ENCODE results near the gene KCNK7. TPM values are rescaled to one million over a fixed set of nuclear protein-coding genes. Genes with fewer than 3 reads are reported as not detected.

KCNK7 gene
- polyA plus RNA-seq, 1 of the 3 experiments (the other 2 are of a cell fraction): 0.58 TPM

DNA sequence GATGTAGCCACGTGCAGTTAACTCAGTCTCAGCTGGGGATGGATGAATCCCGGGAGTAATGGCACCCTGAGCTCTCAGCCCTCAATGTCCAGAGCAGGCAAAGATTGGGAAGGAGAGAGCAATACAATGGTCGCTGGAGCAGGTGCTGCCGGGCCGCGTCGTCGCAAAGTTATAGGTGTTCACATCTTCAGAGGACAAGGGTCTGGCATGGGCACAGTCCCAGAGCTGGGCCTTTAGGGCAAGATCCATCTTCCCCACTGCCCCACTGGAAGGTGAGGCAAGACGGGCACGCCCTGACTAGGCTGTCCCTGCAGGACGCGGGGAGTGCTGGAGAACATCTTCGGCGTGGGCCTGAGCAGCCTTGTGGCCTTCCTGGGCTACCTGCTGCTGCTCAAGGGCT lies 27.6 kb upstream of the KCNK7 start:
- H3K79me2 ChIP-seq (ENCODE audit: insufficient read depth): peaks cover 34% of the 10 kb centered on the region
- no peak overlapping the region for H3K4me2 ChIP-seq
- no peaks in the 10 kb centered on the region for H3K9me3 ChIP-seq
- ChIA-PET POLR2A (interaction anchor here (1.6 kb wide), 1 partner anchor 8 kb away, joined by 5 read pairs; no protein-coding TSS in a partner anchor), CTCF (interaction anchor here (0.8 to 1.4 kb wide), 2 partner anchors 50 to 88 kb away, joined by 3 read pairs; no protein-coding TSS in a partner anchor)
- no peak for TF ChIP-seq POLR2AphosphoS5 (IDR thresholded peaks at IDR 0.05; ENCODE audit: low read depth, low read length)
- TF ChIP-seq NFIC (IDR thresholded peaks at IDR 0.05; ENCODE audit: borderline replicate concordance): no peak
- TF ChIP-seq FOXM1 (IDR thresholded peaks at IDR 0.05; ENCODE audit: low read depth): no peak
- no peak for TF ChIP-seq MEF2A (IDR thresholded peaks at IDR 0.05; ENCODE audit: borderline replicate concordance, low read depth)
- TF ChIP-seq EP300 (IDR thresholded peaks at IDR 0.05; ENCODE audit: borderline replicate concordance in 1 of 2, low read depth in 1 of 2, low read length in 1 of 2): no peak
- no peak for TF ChIP-seq RFX5 (IDR thresholded peaks at IDR 0.05; ENCODE audit: low read length)
- TF ChIP-seq TEAD4 (IDR thresholded peaks at IDR 0.05; ENCODE audit: borderline replicate concordance, insufficient read depth): no peak
- TF ChIP-seq, protein P1, sequence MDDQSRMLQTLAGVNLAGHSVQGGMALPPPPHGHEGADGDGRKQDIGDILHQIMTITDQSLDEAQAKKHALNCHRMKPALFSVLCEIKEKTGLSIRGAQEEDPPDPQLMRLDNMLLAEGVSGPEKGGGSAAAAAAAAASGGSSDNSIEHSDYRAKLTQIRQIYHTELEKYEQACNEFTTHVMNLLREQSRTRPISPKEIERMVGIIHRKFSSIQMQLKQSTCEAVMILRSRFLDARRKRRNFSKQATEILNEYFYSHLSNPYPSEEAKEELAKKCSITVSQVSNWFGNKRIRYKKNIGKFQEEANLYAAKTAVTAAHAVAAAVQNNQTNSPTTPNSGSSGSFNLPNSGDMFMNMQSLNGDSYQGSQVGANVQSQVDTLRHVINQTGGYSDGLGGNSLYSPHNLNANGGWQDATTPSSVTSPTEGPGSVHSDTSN (IDR thresholded peaks at IDR 0.05): no peak
- no peak for TF ChIP-seq RCOR1 (IDR thresholded peaks at IDR 0.05; ENCODE audit: low read length)
- TF ChIP-seq ELF1 (IDR thresholded peaks at IDR 0.05): no peak
- TF ChIP-seq, protein P2, sequence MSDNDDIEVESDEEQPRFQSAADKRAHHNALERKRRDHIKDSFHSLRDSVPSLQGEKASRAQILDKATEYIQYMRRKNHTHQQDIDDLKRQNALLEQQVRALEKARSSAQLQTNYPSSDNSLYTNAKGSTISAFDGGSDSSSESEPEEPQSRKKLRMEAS (IDR thresholded peaks at IDR 0.05; ENCODE audit: low read depth): no peak
- TF ChIP-seq, protein P3, sequence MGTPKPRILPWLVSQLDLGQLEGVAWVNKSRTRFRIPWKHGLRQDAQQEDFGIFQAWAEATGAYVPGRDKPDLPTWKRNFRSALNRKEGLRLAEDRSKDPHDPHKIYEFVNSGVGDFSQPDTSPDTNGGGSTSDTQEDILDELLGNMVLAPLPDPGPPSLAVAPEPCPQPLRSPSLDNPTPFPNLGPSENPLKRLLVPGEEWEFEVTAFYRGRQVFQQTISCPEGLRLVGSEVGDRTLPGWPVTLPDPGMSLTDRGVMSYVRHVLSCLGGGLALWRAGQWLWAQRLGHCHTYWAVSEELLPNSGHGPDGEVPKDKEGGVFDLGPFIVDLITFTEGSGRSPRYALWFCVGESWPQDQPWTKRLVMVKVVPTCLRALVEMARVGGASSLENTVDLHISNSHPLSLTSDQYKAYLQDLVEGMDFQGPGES (IDR thresholded peaks at IDR 0.05; ENCODE audit: low read depth, low read length): no peak
- no peak for TF ChIP-seq JUND (IDR thresholded peaks at IDR 0.05)
- TF ChIP-seq, protein P4, sequence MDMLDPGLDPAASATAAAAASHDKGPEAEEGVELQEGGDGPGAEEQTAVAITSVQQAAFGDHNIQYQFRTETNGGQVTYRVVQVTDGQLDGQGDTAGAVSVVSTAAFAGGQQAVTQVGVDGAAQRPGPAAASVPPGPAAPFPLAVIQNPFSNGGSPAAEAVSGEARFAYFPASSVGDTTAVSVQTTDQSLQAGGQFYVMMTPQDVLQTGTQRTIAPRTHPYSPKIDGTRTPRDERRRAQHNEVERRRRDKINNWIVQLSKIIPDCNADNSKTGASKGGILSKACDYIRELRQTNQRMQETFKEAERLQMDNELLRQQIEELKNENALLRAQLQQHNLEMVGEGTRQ (IDR thresholded peaks at IDR 0.05; ENCODE audit: borderline replicate concordance, low read depth, low read length): no peak
- no peak for TF ChIP-seq TAF1 (IDR thresholded peaks at IDR 0.05; ENCODE audit: borderline replicate concordance, low read depth, low read length)
- no peak for TF ChIP-seq GABPA (IDR thresholded peaks at IDR 0.05; ENCODE audit: low read depth)
- TF ChIP-seq YY1 (IDR thresholded peaks at IDR 0.05; ENCODE audit: low read depth): no peak
- TF ChIP-seq RXRA (IDR thresholded peaks at IDR 0.05; ENCODE audit: borderline replicate concordance, low read depth): no peak
- TF ChIP-seq, protein P5, sequence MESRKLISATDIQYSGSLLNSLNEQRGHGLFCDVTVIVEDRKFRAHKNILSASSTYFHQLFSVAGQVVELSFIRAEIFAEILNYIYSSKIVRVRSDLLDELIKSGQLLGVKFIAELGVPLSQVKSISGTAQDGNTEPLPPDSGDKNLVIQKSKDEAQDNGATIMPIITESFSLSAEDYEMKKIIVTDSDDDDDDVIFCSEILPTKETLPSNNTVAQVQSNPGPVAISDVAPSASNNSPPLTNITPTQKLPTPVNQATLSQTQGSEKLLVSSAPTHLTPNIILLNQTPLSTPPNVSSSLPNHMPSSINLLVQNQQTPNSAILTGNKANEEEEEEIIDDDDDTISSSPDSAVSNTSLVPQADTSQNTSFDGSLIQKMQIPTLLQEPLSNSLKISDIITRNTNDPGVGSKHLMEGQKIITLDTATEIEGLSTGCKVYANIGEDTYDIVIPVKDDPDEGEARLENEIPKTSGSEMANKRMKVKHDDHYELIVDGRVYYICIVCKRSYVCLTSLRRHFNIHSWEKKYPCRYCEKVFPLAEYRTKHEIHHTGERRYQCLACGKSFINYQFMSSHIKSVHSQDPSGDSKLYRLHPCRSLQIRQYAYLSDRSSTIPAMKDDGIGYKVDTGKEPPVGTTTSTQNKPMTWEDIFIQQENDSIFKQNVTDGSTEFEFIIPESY (IDR thresholded peaks at IDR 0.05; ENCODE audit: borderline replicate concordance, low read depth): no peak
- TF ChIP-seq MXI1 (IDR thresholded peaks at IDR 0.05; ENCODE audit: low read depth, low read length): no peak
- H3K27ac ChIP-seq (ENCODE audit: low read depth in 2 of 2, low read length in 1 of 2): no peak overlapping the region
- no peak overlapping the region for H2AFZ ChIP-seq (ENCODE audit: low read depth)
- H3K27me3 ChIP-seq (ENCODE audit: insufficient read depth): no peaks in the 10 kb centered on the region
- no peak overlapping the region for H3K4me3 ChIP-seq (ENCODE audit: low read depth in 2 of 2, low read length in 1 of 2)
- H3K9me2 ChIP-seq: no peaks in the 10 kb centered on the region
- H4K20me1 ChIP-seq (ENCODE audit: insufficient read depth): 0 out of 2 replicates have a peak, but pooled peaks cover 11% of the 10 kb centered on the region
- H3K36me3 ChIP-seq (replicated peaks in 1 of 2; ENCODE audit: control insufficient read depth in 1 of 2, insufficient read depth in 2 of 2, low read length in 1 of 2): peaks cover 20 to 91% of the 10 kb centered on the region in 2 experiments
- H3F3A ChIP-seq (replicated peaks; ENCODE audit: insufficient read depth): no peaks in the 10 kb centered on the region
- no peak for DNase-seq
- H3K4me1 ChIP-seq (ENCODE audit: control insufficient read depth in 1 of 2, insufficient read depth in 2 of 2, low read depth in 1 of 2, low read length in 1 of 2): no peaks in the 10 kb centered on the region
- H3K9ac ChIP-seq: no peak overlapping the region
- WGBS (ENCODE audit: low lambda C conversion rate): 91% methylated on average over 5 of the region's 14 CpGs

Measured in SK-N-SH (cell line).